GM19372 (cell line): ENCODE measurements around the gene KBTBD4.
A peak's percentile ranks its signal among the peaks of the same experiment; 100 is the strongest.

ENCODE experiments used
- ATAC-seq: cut with Tn5 transposase; IDR thresholded peaks from one replicate; pipeline ENCODE4 v1.9.1; 2021; ENCODE audit warnings: mild to moderate bottlenecking, low read depth, moderate library complexity; ENCODE audit not compliant: unreplicated experiment

Gene KBTBD4

DNA sequence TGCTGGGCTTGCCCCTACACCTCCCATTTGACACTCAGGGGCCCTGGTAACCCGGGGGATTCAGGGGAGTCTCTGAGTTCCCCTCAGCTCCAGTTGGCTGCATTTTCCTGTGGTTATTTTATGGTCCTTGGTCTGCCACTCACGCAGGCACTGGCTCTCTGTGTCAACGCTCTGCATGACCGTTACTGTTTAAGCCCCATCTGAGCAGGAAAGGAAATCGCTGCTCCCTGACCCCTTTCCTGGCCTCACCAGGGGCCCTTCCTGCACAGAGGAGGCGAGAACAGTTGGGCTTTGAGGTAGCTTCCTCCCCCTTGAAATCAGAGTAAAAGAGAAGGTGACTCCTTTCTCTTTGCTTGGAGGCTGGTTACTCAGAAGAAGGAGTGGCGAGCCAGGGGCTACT lies 13.0 kb upstream of the KBTBD4 start:
- ATAC-seq = no peak

DNA sequence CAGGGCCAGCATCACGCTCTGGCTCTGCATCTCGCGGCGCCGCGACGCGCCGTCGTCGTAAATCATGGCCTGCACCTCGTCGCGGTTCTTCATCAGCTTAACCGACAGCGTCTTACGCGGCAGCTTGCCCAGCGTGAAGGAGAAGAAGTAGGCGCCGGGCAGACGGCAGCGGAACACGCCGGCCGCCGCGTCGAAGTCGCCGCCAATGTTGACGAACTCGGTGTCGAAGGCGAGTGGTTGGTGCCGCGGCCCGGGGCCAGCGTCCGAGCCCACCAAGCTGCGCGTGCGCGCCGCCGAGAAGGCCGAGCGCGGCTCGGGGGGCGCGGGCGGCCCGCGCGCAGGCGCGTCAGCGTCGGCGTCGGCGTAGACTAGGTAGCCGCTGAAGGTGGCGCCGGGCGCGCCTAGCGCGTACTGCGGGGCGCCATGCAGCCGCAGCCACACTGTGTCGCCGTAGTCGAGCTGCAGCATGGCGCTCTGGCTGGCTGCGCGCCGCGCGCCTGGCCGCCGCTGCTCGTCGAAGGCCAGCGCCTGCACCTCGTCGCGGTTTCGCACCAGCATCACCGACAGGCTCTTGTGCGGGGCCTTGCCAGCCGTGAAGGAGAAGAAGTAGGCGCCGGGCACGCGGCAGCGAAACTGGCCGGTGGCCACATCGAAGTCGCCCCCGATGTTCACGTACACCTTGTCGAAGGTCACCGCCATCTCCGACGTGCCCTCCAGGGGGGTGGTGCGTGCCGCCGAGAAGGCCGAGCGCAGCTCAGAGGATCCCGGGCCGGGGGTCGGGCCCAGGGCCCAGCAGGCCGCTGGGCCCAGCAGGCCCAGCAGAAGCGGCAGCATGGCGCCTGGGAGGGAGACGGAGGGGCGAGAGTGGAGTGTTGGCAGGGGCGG lies 11.4 kb upstream of the KBTBD4 start:
- ATAC-seq = no peak

DNA sequence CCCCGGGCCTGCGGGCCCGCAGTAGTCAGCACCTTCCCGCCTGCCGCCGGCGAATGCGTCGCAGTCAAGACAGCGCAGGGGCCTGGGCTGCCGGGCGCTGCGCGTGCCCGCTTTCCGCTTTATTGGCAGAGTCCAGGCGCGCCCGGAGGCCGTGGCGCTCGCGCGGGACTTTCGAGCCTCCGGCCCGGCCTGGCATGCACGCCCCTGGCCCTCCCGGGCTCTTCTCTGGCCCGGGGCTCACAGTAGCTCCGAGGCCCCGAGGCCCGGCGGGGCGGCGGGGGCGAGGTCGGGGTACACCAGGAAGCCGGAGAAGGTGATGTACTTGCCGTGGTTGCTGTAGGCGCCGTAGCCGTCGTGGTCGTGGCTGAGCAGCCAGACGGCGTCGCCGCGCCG lies 10.8 kb upstream of the KBTBD4 start:
- ATAC-seq = no peak

DNA sequence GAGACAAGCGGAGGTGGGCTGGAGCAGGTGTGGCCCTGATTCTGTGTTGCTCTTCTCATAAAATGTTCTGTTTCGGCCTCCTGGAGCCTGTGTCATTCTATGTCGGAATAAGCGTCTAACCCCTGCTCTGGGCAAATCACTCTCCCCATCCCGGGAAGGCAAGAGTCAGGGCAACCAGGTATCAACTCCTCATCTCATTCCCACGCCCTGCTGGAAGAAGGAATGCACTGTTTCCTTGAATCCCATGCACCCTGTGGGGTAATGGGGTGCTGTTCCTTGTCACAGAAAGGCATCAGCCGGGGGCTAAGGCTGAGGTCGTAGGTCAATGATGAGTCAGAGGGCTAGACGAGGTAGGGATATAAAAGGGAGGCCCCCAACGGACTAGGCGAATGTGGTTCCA lies 10.3 kb upstream of the KBTBD4 start:
- no peak for ATAC-seq

DNA sequence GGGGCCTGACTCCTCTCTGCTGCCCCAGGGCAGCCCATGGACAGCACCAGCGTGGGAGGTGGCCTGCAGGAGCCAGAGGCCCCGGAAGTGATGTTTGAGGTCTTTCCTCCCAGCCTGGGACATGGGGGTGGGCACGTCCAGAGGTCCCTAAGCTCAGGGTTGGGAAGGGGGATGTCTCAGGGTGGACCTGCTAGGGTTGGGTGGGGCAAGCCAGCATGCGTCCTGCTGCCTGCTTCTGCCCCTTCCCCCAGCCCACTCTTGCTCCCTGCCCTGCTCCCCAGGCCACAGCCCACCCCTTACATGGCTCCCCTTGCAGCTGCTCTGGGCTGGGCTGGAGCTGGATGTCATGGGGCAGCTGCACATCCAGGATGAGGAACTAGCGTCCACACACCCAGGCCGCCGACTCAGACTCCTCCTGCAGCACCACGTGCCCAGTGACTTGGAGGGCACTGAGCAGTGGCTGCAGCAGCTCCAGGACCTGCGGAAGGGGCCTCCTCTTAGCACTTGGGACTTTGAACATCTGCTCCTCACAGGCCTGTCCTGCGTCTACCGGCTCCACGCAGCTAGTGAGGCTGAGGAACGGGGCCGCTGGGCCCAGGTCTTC lies 9.1 kb upstream of the KBTBD4 start:
- ATAC-seq = no peak

DNA sequence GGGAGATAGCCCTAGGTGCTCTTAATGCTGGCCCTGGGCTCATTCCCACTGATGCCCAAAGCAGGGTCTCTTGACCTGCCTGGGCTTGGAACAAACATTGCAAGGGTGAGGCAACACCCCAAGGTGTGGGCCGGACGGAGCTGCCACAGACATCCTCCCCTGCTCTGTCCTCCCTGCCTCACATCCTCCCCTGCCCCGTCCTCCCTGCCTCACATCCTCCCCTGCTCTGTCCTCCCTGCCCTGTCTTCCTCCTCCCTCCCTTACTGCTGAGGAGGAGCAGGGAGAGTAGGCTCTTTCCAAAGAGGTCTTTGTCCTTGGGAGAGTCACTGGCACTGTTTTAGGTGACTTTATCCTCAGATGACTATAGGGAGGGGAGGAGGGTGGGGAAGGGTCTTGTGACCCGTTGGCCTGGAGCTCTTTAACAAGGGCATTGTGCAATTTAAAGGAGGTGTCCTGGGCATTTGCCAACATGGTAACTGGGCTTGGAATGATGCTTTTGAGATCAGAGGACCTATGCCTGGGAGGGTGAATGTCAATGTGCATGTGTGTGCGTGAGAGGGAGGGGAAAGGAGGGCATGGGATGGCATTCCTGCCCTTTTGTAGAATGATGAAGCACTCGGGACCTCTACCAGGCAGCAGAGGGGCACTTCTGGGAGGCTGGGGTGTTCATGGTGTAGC lies 8.4 kb upstream of the KBTBD4 start:
- no peak for ATAC-seq

DNA sequence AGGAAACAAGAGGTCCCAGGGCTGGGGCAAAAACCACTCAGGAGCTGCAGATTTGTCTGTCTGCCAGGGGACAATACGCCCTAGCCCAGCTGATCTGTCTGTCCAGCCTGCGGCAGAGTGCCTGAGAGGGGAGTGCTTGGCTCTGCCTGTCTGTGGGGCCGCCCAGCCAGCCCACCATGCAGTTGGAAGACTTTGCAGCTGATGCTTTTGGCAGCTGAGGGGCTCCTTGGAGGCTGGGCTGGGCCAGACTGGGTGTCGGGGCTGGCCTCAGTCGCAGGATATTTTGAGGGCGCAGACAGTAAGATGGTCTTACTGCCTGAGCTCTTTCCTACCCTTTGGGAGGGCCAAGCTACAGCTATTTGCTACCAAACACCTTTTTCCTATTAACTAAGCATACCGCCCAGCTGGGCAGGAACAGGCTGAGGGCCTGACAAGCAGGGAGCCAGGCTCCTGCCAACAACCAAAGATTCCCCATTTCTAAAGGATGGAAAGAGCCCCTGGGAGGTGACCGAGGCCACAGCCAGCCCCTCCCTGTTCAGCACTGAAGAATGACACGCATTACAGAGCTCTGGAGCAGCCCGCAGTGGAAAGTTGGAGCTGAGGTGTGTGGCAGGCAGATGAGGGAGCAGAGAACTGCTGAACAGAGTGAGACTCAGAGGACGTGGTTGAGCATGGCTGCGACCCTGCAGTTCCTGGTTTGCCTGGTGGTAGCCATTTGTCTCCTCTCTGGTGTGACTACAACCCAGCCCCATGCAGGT lies 7.5 kb upstream of the KBTBD4 start, which contains the start of gene FAM180B:
TSS of gene FAM180B (plus strand) at position 581 of the 758 bp plus-strand sequence. CDS start at position 672, 91 bp downstream.
- ATAC-seq = no peak

DNA sequence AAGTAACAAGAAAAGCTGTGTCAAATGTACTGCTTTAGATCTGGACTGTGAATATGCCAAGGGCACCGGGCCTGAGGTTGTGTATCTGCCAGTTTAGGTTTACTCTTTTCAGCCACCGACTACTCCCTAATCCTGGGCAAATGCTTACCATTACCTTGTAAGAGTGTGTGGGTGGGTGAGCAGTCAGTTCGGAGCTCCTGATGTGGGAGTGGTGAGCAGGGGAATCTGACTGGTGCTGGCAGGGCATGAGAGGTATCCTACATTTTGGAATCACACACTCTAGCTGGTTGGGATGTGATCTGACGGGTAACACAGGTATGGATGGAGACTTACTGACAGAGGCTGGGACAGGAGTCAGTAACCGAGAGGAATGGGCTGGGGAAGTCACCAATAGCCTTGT lies 5.1 kb upstream of the KBTBD4 start:
- no peak for ATAC-seq

GRCh38 chr11:47577460-47578041 lies 1.2 kb downstream of the KBTBD4 start:
- no peak for ATAC-seq

GRCh38 chr11:47573321-47573720 lies 5.4 kb downstream of the KBTBD4 start:
- no peak for ATAC-seq

DNA sequence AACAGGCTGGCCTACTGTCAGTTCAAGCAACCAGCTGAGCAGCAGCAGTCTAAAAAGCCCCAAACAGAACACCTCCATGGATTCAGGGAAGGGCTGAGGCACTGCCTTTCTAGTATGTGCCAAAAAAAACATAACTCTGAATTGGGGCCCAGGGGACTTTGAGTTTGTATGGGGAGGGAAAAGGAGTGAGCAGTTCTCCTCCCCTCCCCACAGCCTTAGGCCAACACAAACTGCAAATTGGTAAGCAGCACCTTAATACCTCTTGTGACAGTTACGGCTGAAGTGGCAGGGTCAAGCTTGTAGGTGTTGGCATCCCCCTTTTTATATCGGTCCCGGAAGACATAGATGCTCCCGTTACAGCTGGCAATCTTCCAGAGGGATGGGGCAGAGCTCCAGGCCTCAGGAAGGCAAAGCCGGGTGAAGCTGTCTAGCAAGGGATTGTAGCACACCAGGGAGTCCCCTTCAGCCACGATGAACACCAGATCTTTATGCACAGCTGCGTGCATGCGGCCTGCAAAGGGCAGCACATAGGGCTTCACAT lies 6.0 kb downstream of the KBTBD4 start:
- ATAC-seq = no peak

DNA sequence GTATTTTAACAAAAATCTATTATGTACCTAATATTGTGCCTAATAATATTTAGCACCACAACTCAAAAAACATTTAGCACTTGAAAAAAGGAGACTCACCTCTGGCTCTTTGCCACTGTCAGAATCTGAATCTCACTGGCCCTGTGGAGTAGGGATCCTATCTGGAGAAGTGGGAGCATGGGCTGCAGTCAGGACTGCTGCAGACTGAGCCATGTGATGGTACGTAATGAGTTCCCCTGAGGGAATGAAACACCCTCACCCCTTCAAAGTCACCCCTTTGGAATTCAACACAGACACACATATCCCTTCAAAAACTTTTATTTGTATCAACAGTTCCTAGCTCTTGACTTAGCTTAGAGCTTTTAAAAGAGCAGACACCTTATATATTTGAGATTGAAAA lies 6.9 kb downstream of the KBTBD4 start:
- no peak for ATAC-seq

- no peak for ATAC-seq
Observed at GRCh38 chr11:47571357-47571729, 7.4 kb downstream of the KBTBD4 start.

DNA sequence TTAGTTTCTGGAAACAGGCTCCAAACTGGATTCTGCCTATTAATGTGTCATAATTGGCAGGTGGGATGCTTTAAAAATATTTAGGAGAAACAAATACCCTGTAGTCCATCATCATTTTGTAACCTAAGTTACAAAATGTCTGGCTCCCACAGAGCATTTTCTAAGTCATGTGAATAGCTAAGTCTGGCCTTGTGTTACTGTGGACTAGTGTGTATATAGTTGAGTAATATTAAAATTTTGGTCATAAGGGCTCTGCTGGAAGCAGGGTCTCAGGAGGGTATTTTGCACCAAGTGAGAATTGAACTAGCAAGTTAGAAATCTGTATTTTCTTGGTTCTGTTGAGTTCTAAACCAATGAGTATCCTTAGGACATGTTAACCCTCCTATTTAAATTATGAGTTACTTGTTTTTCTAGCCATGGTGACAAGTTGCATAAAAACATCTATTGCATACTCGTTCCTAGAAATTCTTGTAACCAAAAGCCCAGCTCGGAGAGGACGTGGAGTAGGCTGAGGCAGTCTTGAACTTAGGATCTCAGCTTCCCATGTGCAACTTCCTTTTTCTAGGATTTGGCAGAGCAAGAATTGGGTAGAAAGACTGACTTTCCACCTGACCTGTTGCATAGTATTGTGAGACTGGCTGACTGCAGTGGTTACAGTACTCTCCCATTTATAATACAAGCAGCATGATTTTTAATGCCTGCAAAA lies 8.0 kb downstream of the KBTBD4 start:
- no peak for ATAC-seq

- no peak for ATAC-seq
Observed at GRCh38 chr11:47569646-47570045, 9.1 kb downstream of the KBTBD4 start.

DNA sequence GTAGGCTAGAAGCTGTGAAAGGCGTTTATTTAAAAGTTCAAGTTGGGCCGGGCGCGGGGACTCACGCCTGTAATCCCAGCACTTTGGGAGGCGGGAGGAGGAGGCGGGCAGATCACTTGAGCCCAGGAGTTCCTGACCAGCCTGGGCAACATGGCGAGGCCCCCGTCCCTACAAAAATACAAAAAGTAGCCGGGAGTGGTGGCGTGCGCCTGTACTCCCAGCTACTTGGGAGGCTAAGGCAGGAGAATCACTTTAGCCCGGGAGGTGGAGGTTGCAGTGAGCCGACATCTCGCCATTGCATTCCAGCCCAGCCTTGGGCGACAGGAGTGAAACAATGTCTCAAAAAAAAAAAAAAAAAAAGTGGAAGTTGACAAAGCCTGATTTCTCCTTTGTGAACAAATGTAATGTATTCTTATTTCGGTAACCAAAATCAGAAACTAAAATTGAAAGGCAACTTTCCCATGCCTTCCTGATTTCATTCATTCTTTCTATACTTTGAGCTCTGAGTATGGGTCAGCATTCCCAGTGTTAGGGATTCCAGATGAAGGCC lies 12.5 kb downstream of the KBTBD4 start:
- ATAC-seq = no peak

DNA sequence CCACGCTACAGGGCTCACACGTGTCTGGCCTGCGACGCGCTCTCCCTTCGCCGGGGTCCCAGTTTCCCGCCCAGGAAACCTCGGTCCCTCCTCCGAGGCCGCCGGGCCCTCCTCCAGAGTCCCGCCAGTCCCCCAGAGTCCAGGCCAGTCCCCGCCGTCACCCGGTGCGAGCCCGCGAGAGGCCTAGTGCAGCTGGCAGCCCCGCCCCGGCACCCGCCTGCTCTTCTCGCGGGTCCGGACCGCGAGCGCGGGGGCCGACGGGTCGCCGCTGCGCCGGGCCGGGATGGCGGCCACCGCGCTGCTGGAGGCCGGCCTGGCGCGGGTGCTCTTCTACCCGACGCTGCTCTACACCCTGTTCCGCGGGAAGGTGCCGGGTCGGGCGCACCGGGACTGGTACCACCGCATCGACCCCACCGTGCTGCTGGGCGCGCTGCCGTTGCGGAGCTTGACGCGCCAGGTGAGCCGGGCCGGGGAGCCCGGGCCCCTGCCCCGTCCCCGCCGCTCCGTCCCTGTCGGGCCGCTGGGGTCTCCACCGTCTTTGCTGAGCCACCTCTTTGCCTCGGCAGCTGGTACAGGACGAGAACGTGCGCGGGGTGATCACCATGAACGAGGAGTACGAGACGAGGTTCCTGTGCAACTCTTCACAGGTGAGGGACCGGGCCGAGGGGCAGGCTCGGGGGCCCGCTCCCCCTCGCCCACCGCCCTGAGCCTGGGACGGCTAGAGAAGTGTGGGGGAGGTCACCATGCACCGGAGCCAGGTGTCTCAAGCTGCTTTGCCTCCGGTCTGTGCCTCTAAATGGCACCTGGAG lies 13.2 kb downstream of the KBTBD4 start, which contains the start of gene PTPMT1:
TSS of gene PTPMT1 (plus strand) at position 260 of the 809 bp plus-strand sequence. CDS start at position 284, 24 bp downstream.
- ATAC-seq = peak; percentile 79

DNA sequence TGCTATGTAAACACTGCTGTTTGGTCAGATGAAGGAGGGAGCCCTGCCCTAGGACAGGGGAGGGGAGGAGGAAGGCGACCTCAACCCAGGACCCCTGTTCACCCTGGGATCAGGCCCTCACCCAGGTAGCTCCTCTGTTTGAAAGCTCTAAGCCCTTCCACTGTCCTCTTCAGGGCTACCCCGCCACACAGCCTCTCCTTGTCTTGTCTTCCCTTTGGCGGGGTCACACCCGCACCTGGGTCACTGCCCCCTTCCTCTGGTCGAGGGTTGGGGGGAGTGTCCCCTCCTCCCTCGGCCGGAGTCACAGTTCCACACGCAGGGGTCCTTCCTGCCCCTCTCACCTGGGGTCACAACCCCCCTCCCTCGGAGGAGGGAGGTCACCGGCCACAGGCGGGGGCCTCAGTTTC lies 13.8 kb downstream of the KBTBD4 start:
- peak; percentile 24 for ATAC-seq
